SK-N-SH treated with all-trans-retinoic acid at 6 μM for 48 hours (cell line): ENCODE results near the gene TLCD5.

Source experiments
- PATZ1 ChIP-seq: fragments of 250-450 bp; sonication (Bioruptor Pico); IDR thresholded peaks from 2 replicates; pipeline ENCODE4 v1.8.0; 2020; ENCODE audit warnings: mild to moderate bottlenecking, moderate library complexity, borderline replicate concordance
- TCF4 ChIP-seq: fragments of 250-450 bp; sonication (Bioruptor Pico); IDR thresholded peaks from 2 replicates; pipeline ENCODE4 v1.8.0; 2021; ENCODE audit warnings: mild to moderate bottlenecking, moderate library complexity, borderline replicate concordance
- ZNF70 ChIP-seq: fragments of 450-650 bp; formaldehyde crosslinking; IDR thresholded peaks from 2 replicates; pipeline ENCODE4 v1.5.0; 2020; ENCODE audit warnings: mild to moderate bottlenecking, moderate library complexity

GRCh38 chr11:120344302-120345004 lies 19.4 kb downstream of the TLCD5 start:
- no peak for TF ChIP-seq TCF4 (CRISPR knock-in tag)
- TF ChIP-seq PATZ1 (CRISPR knock-in tag) = no peak
- no peak for TF ChIP-seq ZNF70 (CRISPR knock-in tag)
